ENCODE data around the gene ZCCHC24.

DNA sequence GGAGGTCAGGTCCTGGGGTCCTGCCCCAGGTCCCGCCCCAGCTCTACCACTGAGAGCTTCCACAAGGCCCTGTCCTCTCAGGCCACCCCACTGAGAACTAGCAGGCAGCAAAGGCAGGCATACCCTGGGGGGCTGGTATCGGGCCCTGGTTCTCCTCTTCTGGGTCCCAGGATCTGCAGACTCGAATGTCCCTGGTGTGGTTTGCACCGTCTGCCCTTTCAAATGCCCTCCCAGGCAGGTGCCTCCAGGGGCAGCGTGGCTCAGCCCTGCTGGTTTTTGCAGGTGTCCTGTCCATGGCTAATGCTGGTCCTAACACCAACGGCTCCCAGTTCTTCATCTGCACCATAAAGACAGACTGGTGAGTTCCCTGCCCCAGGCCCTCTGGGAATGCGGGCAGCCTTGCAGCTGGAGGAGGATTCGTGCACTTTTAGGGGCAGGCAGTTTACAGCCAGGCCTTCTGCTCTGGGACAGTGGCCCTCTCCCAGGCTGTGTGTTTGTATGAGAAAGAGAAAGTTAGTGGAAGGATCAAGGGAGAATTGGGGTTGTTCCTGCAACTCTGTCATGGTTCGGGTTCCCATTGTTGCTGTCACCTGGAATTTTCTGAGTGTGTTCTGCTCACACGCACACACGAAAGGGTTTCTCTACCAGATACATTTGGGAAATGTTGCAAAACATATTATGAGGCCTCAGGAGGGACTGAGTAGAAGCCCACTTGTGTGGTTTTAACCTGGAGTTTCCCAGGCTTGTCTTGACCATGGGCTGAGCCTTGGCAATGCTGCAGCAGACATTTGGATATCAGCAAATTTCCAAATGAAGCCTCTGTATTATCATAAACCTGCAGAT is 93.2 kb downstream of the ZCCHC24 start:
- TF ChIP-seq, protein P1, sequence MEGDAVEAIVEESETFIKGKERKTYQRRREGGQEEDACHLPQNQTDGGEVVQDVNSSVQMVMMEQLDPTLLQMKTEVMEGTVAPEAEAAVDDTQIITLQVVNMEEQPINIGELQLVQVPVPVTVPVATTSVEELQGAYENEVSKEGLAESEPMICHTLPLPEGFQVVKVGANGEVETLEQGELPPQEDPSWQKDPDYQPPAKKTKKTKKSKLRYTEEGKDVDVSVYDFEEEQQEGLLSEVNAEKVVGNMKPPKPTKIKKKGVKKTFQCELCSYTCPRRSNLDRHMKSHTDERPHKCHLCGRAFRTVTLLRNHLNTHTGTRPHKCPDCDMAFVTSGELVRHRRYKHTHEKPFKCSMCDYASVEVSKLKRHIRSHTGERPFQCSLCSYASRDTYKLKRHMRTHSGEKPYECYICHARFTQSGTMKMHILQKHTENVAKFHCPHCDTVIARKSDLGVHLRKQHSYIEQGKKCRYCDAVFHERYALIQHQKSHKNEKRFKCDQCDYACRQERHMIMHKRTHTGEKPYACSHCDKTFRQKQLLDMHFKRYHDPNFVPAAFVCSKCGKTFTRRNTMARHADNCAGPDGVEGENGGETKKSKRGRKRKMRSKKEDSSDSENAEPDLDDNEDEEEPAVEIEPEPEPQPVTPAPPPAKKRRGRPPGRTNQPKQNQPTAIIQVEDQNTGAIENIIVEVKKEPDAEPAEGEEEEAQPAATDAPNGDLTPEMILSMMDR (IDR thresholded peaks at IDR 0.05) = no peak
- no peak for TF ChIP-seq ZFX (IDR thresholded peaks at IDR 0.05; ENCODE audit: borderline replicate concordance)
